Fibroblast of upper back skin (primary cell): Measurements from ENCODE around the gene SPINT1.
"Not testable (repeated sequence)": the region's sequence is repeated elsewhere in the genome, so short reads cannot be mapped to it uniquely, and the experiment has no call there.

Experiments used
- DNase-seq: peaks from one replicate; pipeline ENCODE4 v3.0.0-alpha.2; 2013

SPINT1 gene

DNA sequence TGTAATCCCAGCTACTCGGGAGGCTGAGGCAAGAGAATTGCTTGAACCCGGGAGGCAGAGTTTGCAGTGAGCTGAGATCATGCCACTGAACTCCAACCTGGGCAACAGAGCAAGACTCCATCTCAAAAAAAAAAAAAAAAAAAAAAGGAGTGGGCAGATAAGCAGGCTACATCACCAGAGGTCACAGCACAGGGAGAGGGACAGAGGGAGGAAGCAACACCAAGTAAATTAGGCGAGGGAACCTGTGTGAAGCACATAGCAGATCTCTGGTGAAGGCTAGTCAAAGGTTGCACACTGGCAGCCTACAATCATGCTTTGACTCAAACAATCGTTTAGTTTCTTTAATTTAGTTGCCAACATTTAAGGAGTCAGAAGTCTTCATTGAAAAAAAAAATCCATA lies 17.3 kb downstream of the SPINT1 start:
- not testable (repeated sequence) for DNase-seq

- no peak for DNase-seq
These were observed 19.9 kb downstream of the SPINT1 start for GRCh38 chr15:40863660-40864270.

GRCh38 chr15:40867199-40867598 lies 23.4 kb downstream of the SPINT1 start:
- DNase-seq = no peak

- no peak for DNase-seq
These were observed 25.8 kb downstream of the SPINT1 start for GRCh38 chr15:40869686-40870085.

GRCh38 chr15:40870716-40871115 lies 26.9 kb downstream of the SPINT1 start:
- no peak for DNase-seq

DNA sequence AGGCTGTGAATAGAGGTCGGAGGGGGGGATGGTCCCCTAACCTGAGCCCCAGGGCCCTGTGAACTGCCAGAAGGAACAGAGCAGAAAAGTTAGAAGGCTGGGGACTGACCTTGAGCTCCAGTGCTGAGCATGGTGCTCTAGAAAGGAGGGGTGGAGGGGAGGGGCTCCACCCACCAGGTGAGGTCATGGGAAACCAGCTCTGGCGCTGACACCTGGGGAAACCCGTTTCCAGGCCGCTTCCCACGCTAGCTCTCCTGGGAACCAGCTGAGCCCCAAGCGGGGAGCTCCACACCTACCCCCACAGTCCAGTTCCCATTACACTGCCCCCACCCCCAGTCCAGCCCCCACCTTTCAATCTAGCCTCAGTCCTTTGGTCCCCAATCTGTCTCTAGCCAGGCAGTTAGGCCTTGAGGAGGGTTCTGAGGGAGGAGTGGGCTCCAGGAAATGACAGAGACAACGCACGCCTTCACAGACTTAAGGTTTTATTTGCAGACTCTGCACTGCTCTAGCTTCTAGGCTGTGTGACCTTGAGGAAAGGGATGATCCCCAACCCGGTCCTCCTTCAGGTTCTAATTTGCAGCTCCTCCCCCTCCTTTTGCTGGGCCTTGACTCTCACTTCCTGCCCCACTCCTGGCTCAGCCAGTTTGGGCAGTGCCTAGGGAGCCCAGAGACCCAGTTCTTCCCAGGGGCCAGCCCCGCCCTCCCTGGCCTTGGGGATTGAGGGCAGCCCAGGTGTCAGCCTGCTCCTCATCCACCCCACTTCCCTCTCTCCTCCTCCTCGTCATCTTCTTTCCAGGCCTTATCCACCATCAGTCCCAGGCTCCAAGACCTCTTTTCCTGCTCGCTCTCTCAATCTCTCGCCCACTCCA lies 28.1 kb downstream of the SPINT1 start:
- no peak for DNase-seq

GRCh38 chr15:40872791-40873693 lies 29.2 kb downstream of the SPINT1 start:
- no peak for DNase-seq

DNA sequence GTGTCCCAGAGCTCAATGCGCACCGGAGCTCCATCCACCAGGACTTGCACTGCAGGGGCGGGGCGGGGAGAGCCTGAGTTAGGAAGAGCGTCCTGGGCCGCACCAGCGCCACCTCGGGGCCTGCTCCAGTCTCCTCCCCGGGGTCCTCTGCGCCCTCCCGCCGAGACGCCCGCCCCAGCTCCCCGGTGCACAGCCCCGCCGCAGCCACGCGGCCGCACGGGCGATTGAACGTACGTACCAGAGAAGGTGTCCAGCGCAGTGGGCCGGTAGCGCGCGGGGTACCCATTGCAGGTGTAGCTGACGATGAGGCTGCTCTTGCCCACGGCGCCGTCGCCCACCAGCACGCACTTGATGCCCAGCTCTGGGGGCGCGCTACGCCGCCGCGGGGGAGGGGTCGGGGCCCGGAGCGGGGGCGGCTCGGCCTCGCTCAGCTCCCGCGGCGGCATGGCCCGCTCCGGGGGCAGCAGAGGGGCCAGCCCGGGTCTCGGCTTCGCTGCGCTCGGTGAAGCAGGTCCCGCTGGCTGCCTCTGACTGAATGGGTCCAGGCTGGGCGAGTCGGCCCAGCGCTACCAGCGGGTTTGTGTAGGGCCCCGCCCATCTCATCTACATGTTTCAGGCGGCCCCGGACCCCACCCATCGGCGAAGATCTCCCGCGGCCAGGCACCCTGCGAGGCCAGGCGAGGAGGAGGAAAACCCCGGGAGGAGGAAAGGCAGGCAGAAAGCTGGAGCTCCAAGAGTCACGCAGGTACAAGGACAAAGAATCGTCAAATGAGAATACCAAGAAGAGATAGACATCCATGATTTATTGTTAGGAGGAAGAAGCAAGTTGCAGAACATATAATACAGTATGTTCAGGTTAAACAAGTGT lies 30.1 kb downstream of the SPINT1 start, which contains the start of gene RHOV:
Gene RHOV, minus strand, starts transcription at position 541 of the 868 bp plus-strand sequence. Its CDS starts 95 bp downstream, at position 446.
- peak; percentile 27 for DNase-seq

DNA sequence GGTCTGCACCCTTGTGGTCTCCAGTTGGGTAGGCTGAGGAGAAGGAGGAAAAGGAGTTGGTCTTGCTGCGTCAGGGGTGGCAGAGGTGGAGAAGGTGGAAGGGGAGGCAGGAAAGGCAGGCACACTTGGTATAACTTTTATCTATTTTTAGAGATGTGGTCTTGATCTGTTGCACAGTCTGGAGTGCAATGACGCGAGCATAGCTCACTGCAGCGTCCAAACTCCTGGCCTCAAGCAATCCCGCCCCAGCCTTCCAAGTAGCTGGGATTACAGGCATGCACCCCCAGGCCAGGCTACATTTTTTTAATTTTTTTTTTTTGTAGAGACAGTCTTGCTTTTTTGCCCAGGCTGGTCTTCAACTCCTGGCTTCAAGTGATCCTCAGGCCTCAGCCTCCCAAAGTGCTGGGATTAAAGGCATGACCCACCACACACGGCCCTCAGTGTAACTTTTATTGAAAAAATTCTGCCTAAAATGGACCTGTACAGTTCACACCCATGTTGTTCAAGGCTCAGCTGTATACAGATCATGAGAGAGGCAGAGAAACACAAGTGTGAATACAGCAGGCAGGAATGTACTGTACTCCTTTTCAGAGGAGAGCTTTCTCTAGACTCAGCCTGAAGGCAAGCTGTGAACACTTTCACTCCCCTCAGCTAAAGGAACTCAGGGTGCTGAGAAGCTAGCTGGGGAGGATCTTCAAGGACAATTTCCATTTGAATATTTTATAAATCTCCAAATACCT lies 32.3 kb downstream of the SPINT1 start:
- no peak for DNase-seq

- no peak for DNase-seq
These were observed 33.8 kb downstream of the SPINT1 start for GRCh38 chr15:40877694-40878093.

- DNase-seq = no peak
These were observed 34.9 kb downstream of the SPINT1 start for GRCh38 chr15:40878785-40879184.

DNA sequence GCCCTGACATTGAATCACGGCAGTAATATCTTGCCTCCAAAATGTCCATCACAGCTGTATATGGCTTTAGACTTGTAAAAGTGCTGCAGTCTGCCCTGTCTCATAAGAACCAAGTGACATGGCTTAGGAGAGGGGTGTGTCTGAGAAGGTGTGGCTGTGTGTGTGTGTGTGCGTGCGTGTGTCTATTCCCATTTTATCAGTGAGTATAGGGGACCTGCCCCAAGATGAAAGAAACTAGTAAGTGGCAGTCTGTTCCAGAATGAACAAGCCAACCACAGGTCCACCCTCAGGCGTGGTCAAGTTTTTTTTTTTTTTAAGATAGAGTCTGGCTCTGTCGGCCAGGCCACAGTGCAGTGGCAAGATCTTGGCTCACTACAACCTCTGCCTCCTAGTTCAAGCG lies 35.8 kb downstream of the SPINT1 start:
- no peak for DNase-seq

DNA sequence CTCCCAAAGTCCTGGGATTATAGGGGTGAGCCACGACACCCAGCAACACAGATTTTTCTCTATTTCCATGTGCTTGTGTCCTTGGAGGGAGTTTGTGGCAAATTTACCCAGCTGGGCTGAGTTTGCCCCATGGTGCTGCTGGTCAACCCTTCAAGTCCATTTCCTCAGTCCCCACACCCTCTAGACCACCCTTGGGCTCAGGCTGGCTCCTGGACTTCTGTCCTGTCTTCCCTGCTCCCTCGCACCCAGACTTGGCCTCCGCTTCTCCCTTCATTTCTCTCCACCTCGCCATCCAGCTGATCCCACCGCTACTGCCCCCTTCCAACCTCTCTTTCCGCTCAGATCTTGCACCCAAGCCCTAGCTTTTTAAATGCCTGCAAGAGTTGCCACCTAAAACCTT lies 37.5 kb downstream of the SPINT1 start:
- no peak for DNase-seq

DNA sequence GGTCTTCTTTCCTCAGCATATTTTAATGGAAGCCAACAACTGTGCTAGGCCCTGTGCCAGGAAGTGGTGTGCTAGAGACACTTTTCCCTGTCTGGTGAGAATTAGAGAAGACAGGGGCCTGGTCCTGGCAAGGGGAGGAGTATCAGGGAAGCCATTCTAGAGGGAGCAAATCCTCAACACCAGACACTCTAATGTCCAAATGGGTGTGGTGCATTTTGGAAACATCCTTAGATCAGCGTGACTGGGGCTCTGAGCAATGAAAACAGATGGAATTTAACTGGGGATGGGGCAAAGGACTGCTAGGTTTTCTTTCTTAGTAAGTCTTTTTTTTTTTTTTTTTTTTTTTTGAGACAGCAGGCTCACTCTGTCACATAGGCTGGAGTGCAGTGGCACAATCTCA lies 42.7 kb downstream of the SPINT1 start:
- DNase-seq = no peak

GRCh38 chr15:40889112-40889511 lies 45.3 kb downstream of the SPINT1 start:
- DNase-seq = no peak

DNA sequence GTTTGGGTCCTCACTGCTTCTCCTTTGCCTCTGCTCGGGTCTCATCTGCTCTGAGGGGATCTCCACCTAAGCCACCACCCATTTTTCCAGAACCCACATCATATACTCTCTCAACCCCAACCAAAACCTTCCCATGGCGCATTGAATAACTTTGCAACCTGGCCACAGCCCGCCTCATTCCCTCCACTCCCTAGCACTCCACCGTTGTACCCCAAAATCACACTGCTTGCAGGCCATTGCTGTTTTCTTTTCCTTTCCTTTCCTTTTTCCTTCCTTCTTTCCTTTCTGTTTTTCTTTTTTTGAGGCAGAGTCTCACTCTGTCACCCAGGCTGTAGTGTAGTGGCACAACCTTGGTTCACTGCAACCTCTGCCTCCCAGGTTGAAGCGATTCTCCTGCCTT lies 47.3 kb downstream of the SPINT1 start:
- no peak for DNase-seq

- peak; percentile 46 for DNase-seq
These were observed 48.1 kb downstream of the SPINT1 start for GRCh38 chr15:40891810-40892446.

- DNase-seq = no peak
These were observed 48.7 kb downstream of the SPINT1 start for GRCh38 chr15:40892447-40893012.

- no peak for DNase-seq
These were observed 49.3 kb downstream of the SPINT1 start for GRCh38 chr15:40893019-40893670.
